ENCODE measurements around the gene P2RY2.

Gene P2RY2

GRCh38 chr11:73218106-73218829, at the start of gene P2RY2:
TSS of gene P2RY2 (plus strand) at chr11:73218281. CDS start at chr11:73234160, 15,879 bp downstream.
- no peak for DNase-seq

- DNase-seq = no peak
These were observed 49.0 kb upstream of the P2RY2 start for GRCh38 chr11:73168925-73169579.

GRCh38 chr11:73170140-73170539, 47.9 kb upstream of the P2RY2 start:
- no peak for DNase-seq

DNA sequence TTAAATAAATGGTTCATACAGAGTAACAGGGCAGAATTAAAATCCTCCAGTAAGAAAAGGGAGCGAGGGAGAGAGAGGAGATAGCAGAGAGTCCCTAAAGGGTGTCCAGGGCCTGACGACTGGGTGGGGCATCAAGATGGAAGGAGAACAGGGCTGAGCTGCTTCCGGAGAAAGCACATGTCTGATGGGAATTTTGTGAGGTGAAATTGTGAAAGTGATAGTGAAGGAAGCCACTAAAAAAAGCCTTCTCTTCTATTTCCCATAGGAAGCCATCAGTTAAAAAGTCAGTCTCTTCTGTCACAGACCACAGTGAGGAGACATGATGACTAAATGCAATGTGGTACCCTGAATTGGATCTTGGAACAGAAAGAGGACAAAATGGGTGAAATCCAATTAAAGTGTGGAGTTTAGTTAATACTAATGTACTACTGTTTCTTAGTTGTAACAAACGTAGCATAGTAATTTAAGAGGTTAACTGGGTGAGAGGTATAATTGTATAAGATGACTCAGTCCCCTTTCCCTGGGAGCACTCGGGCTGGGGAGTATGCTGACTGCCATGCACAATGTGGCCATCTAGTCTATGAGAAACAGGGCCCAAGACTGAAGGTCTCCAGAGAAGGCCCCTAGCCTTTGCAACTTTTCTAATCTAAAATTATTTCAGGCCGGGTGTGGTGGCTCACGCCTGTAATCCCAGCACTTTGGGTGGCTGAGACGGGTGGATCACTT, 46.5 kb upstream of the P2RY2 start:
- DNase-seq = no peak

- no peak for DNase-seq
These were observed 45.0 kb upstream of the P2RY2 start for GRCh38 chr11:73172992-73173656.

DNA sequence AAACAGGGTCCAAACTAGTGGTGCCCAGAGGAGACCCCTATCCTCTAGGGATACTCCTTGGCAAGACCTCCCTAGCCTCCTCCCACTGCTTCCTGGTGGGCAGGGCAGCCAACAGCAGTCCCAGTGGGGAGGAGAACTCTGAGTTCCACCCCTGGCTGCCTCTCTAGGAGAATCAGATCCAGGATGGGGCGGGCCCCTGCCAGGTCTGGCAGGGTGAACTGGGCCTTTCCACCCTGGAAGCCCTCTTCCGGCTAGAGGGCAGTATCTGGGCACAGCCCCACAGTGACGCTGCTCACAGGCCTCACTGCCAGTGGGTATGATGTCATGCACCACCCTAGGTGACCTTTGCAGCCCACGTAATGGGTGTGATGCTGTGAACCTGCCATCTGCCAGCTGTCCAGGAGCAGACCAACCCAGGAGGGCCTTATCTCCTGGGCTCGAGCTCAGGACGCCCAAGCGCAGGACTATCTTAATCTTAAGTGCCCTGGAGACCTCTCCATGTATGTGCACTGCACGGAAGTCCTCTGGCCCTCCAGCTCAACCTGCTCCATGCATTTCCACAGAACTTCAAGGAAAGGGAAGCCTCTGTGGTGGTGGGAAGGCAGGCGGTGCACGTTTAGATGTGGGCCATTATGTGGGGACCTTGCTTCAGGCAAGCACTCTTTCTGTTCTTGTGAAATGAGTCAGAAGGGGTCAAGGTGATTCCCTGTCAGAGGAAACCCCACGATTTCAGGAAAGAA, 44.2 kb upstream of the P2RY2 start:
- no peak for DNase-seq

DNA sequence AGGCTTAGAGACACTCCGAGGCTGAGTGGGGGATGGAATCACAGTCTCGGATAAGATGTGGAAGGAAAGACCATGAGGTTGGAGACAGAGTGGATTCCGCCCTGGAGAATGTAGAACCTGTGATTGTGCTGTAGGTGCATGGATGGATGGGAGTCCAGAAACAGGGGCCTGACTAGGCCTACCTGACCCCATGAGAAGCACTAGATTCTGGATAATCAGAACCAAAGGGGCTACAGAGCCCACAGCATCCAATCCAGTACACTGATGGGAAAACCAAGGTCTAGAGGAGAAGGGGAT, 43.6 kb upstream of the P2RY2 start:
- no peak for DNase-seq

DNA sequence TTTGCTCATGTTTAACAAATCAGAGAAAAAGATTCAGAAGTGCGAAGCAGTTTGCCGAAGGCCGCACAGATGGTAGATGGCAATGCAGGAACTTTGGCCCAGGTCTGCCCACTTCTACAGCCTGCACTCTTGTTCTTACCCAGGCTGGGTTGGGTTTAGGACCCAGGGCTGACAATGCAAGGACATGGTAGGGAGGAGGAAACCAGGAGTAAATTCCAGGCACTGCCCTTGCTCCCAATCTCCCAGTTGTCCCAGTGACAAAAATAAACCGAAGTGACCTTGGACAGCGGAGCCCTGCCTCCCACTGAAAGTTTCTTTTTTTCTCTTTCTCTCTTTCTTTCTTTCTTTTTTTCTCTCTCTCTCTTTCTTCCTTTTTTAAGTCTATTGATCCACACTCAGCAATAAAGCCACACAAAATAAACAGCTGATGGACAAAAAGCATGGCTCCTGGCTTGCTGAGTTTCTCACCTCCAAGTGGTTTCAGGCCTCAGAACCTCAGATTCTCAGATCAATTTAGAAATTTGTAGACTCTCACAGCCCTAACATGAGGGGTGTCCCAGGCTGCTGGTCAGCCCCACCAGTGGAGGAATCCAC, 42.4 kb upstream of the P2RY2 start:
- no peak for DNase-seq

- no peak for DNase-seq
These were observed 41.8 kb upstream of the P2RY2 start for GRCh38 chr11:73176145-73176873.

- no peak for DNase-seq
These were observed 41.3 kb upstream of the P2RY2 start for GRCh38 chr11:73176874-73177155.

DNA sequence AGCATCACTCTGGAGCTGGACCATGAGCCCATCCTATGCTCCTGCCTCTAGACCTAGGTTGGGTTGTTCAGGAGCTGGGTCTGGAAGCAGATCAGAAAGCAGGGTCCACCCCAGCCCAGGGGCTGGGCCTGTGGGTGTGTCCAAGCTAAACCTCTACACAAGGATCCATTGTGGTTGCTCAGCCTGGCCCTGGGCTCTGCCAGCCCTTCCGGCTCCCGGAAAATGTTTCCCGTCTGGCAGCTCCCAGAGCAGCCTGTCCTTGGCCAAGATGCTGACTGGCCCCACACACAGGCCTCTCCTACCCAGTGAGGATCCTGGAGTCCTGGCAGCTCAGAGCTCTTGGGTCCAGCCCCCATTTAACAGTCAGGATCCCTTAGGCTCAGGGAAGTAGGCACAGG, 40.7 kb upstream of the P2RY2 start:
- DNase-seq = no peak

GRCh38 chr11:73177778-73178539, 40.1 kb upstream of the P2RY2 start:
- no peak for DNase-seq

DNA sequence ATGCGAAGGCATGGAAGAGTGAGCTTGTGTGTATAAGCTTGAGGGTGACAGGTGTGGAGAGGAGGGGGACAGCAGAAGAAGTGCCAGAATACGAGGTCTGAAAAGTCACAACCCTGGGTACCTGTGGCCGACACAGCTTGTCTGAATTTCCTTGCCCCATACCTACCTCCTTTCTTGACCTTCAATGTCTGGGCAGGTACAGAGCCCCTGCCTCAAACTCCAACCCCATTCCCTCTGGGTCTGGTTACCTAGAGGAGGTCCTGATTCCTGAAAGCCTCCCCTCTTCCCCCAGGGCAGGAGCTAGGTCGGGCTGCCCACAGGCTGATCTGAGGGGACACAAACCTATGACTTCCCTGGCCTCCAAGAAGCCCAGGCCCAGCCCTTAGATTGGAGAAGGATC, 39.4 kb upstream of the P2RY2 start:
- DNase-seq = no peak

DNA sequence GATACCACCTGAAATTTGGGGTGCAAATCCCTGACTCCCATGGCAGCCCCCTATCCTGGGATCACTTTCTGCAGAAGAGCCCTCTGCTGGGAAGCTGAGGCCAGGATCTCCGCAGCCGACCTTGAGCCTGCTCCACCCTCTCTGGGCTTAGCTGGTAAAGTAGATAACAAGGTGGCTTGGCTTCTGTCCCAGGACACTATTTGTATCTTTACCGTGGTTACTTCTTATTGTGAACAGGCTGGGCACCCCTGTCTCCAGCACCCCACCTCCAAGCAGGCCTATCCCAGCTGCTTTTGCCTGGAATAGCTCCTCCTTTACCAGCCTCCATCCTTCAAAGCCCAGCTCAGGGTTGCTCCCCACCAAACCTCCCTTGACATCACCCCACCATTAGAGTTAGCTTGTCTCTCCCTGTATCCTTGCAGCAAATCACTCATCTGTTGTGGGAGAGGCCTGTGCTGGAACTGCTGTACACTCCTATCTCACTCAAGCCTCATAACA, 35.2 kb upstream of the P2RY2 start:
- DNase-seq = no peak

DNA sequence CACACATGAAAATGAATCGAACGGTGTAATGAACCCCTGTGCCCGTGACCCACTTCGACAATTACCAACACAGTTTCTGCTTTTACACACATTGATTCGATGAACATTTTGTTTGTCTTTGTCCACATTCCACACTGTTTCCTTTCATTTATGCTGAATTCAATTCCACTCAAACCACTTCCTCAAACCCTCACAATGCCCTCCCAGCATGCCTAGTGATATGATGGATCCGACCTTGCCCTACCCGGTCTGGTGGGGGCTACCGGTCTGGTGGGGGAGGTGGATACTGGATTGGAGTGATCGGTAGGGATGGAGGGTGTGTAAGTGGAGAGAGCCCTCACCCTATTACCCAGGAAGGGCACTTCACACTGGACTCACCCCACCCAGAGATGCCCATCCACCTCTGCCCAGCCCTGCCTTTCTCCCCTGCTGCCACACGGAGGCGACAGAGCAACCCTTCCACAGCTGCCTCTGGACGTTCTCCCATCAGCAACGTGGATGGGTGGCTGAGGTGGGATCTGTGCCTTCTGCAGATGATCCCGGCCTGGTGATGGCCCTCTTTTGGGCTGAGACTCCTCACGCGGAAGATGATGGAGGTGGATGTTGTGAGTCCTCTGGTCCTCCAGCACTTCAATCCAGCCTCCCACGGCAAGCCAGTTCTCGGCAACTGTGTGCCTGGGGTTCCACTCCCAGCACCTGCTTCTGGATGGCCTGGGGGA, 33.0 kb upstream of the P2RY2 start:
- DNase-seq = no peak

- DNase-seq = no peak
These were observed 32.3 kb upstream of the P2RY2 start for GRCh38 chr11:73185680-73186293.

GRCh38 chr11:73186294-73186850, 31.7 kb upstream of the P2RY2 start:
- DNase-seq = no peak

- DNase-seq = no peak
These were observed 31.2 kb upstream of the P2RY2 start for GRCh38 chr11:73186886-73187285.

- no peak for DNase-seq
These were observed 30.2 kb upstream of the P2RY2 start for GRCh38 chr11:73187854-73188253.

DNA sequence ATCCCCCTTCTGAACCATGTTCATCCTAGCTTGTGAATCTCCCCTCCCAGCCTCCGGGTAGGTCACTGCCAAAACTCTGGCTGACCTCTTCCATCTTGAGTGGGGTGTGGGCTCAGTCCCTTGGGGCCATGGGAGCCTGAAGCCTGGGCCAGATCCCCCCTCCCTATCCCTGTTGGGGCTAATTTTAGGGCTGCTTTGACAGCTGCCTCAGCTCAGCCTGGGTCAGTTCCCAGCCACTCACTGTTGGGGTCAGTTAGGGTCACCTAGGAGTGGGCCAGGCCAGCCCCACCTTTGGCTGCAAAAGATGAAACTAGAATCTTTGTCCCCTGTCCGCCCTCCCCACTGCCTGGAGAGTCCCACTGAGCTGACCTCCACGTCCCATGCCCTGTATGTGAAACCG, 29.8 kb upstream of the P2RY2 start:
- no peak for DNase-seq
